ENCODE data around the gene CAMTA1. TPM values are rescaled to one million over a fixed set of nuclear protein-coding genes. Genes with fewer than 3 reads are reported as not detected.

CAMTA1 gene
- polyA plus RNA-seq, 1 of the 3 experiments (the other 2 are of a cell fraction): 63.1 TPM

- TF ChIP-seq NRF1 (IDR thresholded peaks at IDR 0.05; ENCODE audit: low read depth, low read length) (no peak), REST (IDR thresholded peaks at IDR 0.05; ENCODE audit: low read depth, low read length) (peak; percentile 84)
- no peaks in the 10 kb centered on the region for H3K27me3 ChIP-seq (ENCODE audit: insufficient read depth)
- ChIA-PET POLR2A (interaction anchor here (0.6 kb wide), 3 partner anchors 200 to 240 kb away, joined by 3 to 4 read pairs (median 3); no protein-coding TSS in a partner anchor), CTCF (no interaction called here)
- no peak overlapping the region for H2AFZ ChIP-seq (ENCODE audit: low read depth)
- H3K9me3 ChIP-seq: no peaks in the 10 kb centered on the region
- H3K4me2 ChIP-seq: no peak overlapping the region
- H3K9ac ChIP-seq: no peak overlapping the region
- H3K36me3 ChIP-seq (replicated peaks in 1 of 2; ENCODE audit: control insufficient read depth in 1 of 2, insufficient read depth in 2 of 2, low read length in 1 of 2): no peaks in the 10 kb centered on the region
- no peak overlapping the region for H3K4me3 ChIP-seq (ENCODE audit: low read depth in 2 of 2, low read length in 1 of 2)
- H3K79me2 ChIP-seq (ENCODE audit: insufficient read depth): no peaks in the 10 kb centered on the region
- peaks cover 20 to 56% of the 10 kb centered on the region in 2 experiments; a peak in 3 of 4 replicates for H3K4me1 ChIP-seq (ENCODE audit: control insufficient read depth in 1 of 2, insufficient read depth in 2 of 2, low read depth in 1 of 2, low read length in 1 of 2)
- no peak overlapping the region; a peak in 1 of 4 replicates for H3K27ac ChIP-seq (ENCODE audit: low read depth in 2 of 2, low read length in 1 of 2)
- H3K9me2 ChIP-seq: no peaks in the 10 kb centered on the region
- 94% methylated on average over 3 of the region's 9 CpGs for WGBS (ENCODE audit: low lambda C conversion rate)
- H4K20me1 ChIP-seq (ENCODE audit: insufficient read depth): no peaks in the 10 kb centered on the region
- DNase-seq: no peak
- H3F3A ChIP-seq (replicated peaks; ENCODE audit: insufficient read depth): no peaks in the 10 kb centered on the region
These were observed 683.0 kb downstream of the CAMTA1 start for GRCh38 chr1:7468248-7468647.

GRCh38 chr1:7469255-7469938, 684.1 kb downstream of the CAMTA1 start:
- no peaks in the 10 kb centered on the region for H3K79me2 ChIP-seq (ENCODE audit: insufficient read depth)
- no peaks in the 10 kb centered on the region for H3K9me3 ChIP-seq
- H2AFZ ChIP-seq (ENCODE audit: low read depth): no peak overlapping the region
- DNase-seq: no peak
- H3K4me1 ChIP-seq (ENCODE audit: control insufficient read depth in 1 of 2, insufficient read depth in 2 of 2, low read depth in 1 of 2, low read length in 1 of 2): peaks cover 20 to 55% of the 10 kb centered on the region in 2 experiments; a peak in 3 of 4 replicates
- POLR2A ChIA-PET: no interaction called here
- no peaks in the 10 kb centered on the region for H4K20me1 ChIP-seq (ENCODE audit: insufficient read depth)
- H3K27me3 ChIP-seq (ENCODE audit: insufficient read depth): no peaks in the 10 kb centered on the region
- CTCF ChIA-PET: interaction anchor here (1.5 kb wide), 1 partner anchor 15 kb away, joined by 3 read pairs; no protein-coding TSS in a partner anchor
- WGBS (ENCODE audit: low lambda C conversion rate): 80% methylated on average over 11 of the region's 13 CpGs
- TF ChIP-seq NFIC (IDR thresholded peaks at IDR 0.05; ENCODE audit: borderline replicate concordance): peak; percentile 46
- TF ChIP-seq EP300 (IDR thresholded peaks at IDR 0.05; ENCODE audit: borderline replicate concordance in 1 of 2, low read depth in 1 of 2, low read length in 1 of 2): no peak
- TF ChIP-seq, protein P1, sequence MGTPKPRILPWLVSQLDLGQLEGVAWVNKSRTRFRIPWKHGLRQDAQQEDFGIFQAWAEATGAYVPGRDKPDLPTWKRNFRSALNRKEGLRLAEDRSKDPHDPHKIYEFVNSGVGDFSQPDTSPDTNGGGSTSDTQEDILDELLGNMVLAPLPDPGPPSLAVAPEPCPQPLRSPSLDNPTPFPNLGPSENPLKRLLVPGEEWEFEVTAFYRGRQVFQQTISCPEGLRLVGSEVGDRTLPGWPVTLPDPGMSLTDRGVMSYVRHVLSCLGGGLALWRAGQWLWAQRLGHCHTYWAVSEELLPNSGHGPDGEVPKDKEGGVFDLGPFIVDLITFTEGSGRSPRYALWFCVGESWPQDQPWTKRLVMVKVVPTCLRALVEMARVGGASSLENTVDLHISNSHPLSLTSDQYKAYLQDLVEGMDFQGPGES (IDR thresholded peaks at IDR 0.05; ENCODE audit: low read depth, low read length): no peak
- no peak for TF ChIP-seq JUND (IDR thresholded peaks at IDR 0.05)
- TF ChIP-seq, protein P2, sequence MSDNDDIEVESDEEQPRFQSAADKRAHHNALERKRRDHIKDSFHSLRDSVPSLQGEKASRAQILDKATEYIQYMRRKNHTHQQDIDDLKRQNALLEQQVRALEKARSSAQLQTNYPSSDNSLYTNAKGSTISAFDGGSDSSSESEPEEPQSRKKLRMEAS (IDR thresholded peaks at IDR 0.05; ENCODE audit: low read depth): no peak
- no peak for TF ChIP-seq TAF1 (IDR thresholded peaks at IDR 0.05; ENCODE audit: borderline replicate concordance, low read depth, low read length)
- TF ChIP-seq FOSL2 (IDR thresholded peaks at IDR 0.05; ENCODE audit: borderline replicate concordance, low read depth): no peak
- no peak for TF ChIP-seq SMC3 (IDR thresholded peaks at IDR 0.05; ENCODE audit: low read depth, low read length)
- no peak for TF ChIP-seq RCOR1 (IDR thresholded peaks at IDR 0.05; ENCODE audit: low read length)
- H3K27ac ChIP-seq (ENCODE audit: low read depth in 2 of 2, low read length in 1 of 2): peak overlapping the region in 1 of 2 experiments; percentile 47; a peak in 1 of 4 replicates
- H3K9ac ChIP-seq: no peak overlapping the region
- H3K4me2 ChIP-seq: no peak overlapping the region
- H3K36me3 ChIP-seq (replicated peaks in 1 of 2; ENCODE audit: control insufficient read depth in 1 of 2, insufficient read depth in 2 of 2, low read length in 1 of 2): no peaks in the 10 kb centered on the region
- no peaks in the 10 kb centered on the region for H3F3A ChIP-seq (replicated peaks; ENCODE audit: insufficient read depth)
- H3K9me2 ChIP-seq: no peaks in the 10 kb centered on the region
- no peak overlapping the region for H3K4me3 ChIP-seq (ENCODE audit: low read depth in 2 of 2, low read length in 1 of 2)
